Testis (tissue), 3 donors: ENCODE data around the gene RBP4. TPM values are rescaled to one million over a fixed set of nuclear protein-coding genes. Genes with fewer than 3 reads are reported as not detected.

ENCODE experiments used
- DNase-seq: peaks from one replicate; pipeline ENCODE4 v3.0.0-alpha.2; 2019
- H3K27ac ChIP-seq, 2 donors: fragments of 200-600 bp; sonication (generic); one replicate each; pipeline ENCODE4 v1.5.1; 2019
- H3K27me3 ChIP-seq: fragments of 200-600 bp; sonication (generic); one replicate; pipeline ENCODE4 v1.5.1; 2019
- H3K36me3 ChIP-seq: fragments of 200-600 bp; sonication (generic); one replicate; pipeline ENCODE4 v1.5.1; 2017; ENCODE audit warnings: low read depth; ENCODE audit errors: missing control alignments
- H3K4me1 ChIP-seq: fragments of 200-600 bp; sonication (generic); one replicate; pipeline ENCODE4 v1.5.1; 2019
- H3K4me3 ChIP-seq, 2 donors: fragments of 200-600 bp; sonication (generic); one replicate each; pipeline ENCODE4 v1.5.1; 2017 to 2019
- H3K9me3 ChIP-seq: fragments of 200-600 bp; sonication (generic); one replicate; pipeline ENCODE4 v1.5.1; 2017
- CTCF ChIP-seq, 3 experiments: fragments of 450-650 bp in 2 of 3; fragments of 200-600 bp in 1 of 3; sonication (generic) in 1 of 3; IDR thresholded peaks; one replicate each; pipeline ENCODE4 v1.5.1; 2016 to 2019; ENCODE audit warnings: antibody characterized with exemption in 3 of 3, mild to moderate bottlenecking in 2 of 3, moderate library complexity in 1 of 3
- POLR2A ChIP-seq: fragments of 450-650 bp; IDR thresholded peaks from one replicate; pipeline ENCODE4 v1.6.1; 2017; ENCODE audit warnings: antibody characterized with exemption, mild to moderate bottlenecking, moderate library complexity
- WGBS, 2 donors: methylation state at CpG; one replicate each; pipeline ENCODE4 v1.1.5; 2018; 5-methylcytosine and 5-hydroxymethylcytosine counted together
- intact Hi-C: fragments of 100-400 bp; cut with DNase I; formaldehyde crosslinking; loops from one replicate; pipeline ENCODE4 v1.15.1; 2023; ENCODE audit warnings: low total_unique reads
- polyA plus RNA-seq: library from polyadenylated mRNA; stranded (reverse); fragments of 350-450 nt; fragmentation: Illumina TruSeq; extraction: RNeasy Lipid Tissue Mini Kit (QIAGEN cat#74804); gene quantifications from one replicate; pipeline ENCODE4 v1.2.3, GENCODE V29; 2014; ENCODE audit warnings: low read depth, low replicate concordance; ENCODE audit not compliant: insufficient read depth
- total RNA-seq, 2 donors: library from RNA; depleted of rRNA; stranded (reverse); fragments of >200 nt; gene quantifications; one replicate each; pipeline ENCODE4 v1.2.3, GENCODE V29; 2016

RBP4 gene
- total and polyA plus RNA-seq, 3 donors from 2014 or later: 6.8 to 7.8 (median 7.1) TPM

GRCh38 chr10:93628858-93629257 is 27.8 kb upstream of the RBP4 start:
- intact Hi-C loops: no loop called here
- Histone ChIP-seq H3K4me1 (no peaks in the 10 kb centered on the region), H3K27ac (no peak overlapping the region), H3K4me3 (no peak overlapping the region), H3K36me3 (no peaks in the 10 kb centered on the region), H3K9me3 (no peaks in the 10 kb centered on the region), H3K27me3 (no peaks in the 10 kb centered on the region)
- TF ChIP-seq POLR2A: no peak
- TF ChIP-seq CTCF (IDR thresholded peaks at IDR 0.05): no peak
- WGBS, 2 donors: 77 to 81% methylated on average over 4 of the region's 4 CpGs
- no peak for DNase-seq

GRCh38 chr10:93622942-93623341 is 21.9 kb upstream of the RBP4 start:
- intact Hi-C loops: no loop called here
- Histone ChIP-seq H3K4me3 (no peak overlapping the region), H3K4me1 (no peaks in the 10 kb centered on the region), H3K27me3 (no peaks in the 10 kb centered on the region), H3K9me3 (no peaks in the 10 kb centered on the region), H3K27ac (no peak overlapping the region), H3K36me3 (no peaks in the 10 kb centered on the region)
- no peak for DNase-seq
- WGBS, 2 donors: 97 to 100% methylated on average over 1 of the region's 1 CpG
- no peak for TF ChIP-seq POLR2A
- TF ChIP-seq CTCF (IDR thresholded peaks at IDR 0.05): no peak

GRCh38 chr10:93620925-93621324 is 19.9 kb upstream of the RBP4 start:
- Histone ChIP-seq H3K27me3 (no peaks in the 10 kb centered on the region), H3K4me3 (no peak overlapping the region), H3K9me3 (no peaks in the 10 kb centered on the region), H3K4me1 (no peaks in the 10 kb centered on the region), H3K27ac (no peak overlapping the region), H3K36me3 (no peaks in the 10 kb centered on the region)
- intact Hi-C loops: no loop called here
- DNase-seq: no peak
- 73 to 86% methylated on average over 7 of the region's 7 CpGs for WGBS, 2 donors
- TF ChIP-seq POLR2A (no peak), CTCF (IDR thresholded peaks at IDR 0.05) (no peak)

GRCh38 chr10:93615576-93616235 is 14.7 kb upstream of the RBP4 start:
- intact Hi-C loops: no loop called here
- 89 to 90% methylated on average over 9 of the region's 9 CpGs for WGBS, 2 donors
- DNase-seq: no peak
- Histone ChIP-seq H3K9me3 (no peaks in the 10 kb centered on the region), H3K27me3 (no peaks in the 10 kb centered on the region), H3K4me1 (no peaks in the 10 kb centered on the region), H3K36me3 (no peaks in the 10 kb centered on the region), H3K27ac (no peak overlapping the region), H3K4me3 (no peak overlapping the region)
- no peak for TF ChIP-seq CTCF (IDR thresholded peaks at IDR 0.05)

- no peak for TF ChIP-seq CTCF (IDR thresholded peaks at IDR 0.05)
- TF ChIP-seq POLR2A: no peak
- no peaks in the 10 kb centered on the region for H3K9me3 ChIP-seq
- no peaks in the 10 kb centered on the region for H3K36me3 ChIP-seq
- H3K27me3 ChIP-seq: no peaks in the 10 kb centered on the region
- H3K4me3 ChIP-seq: no peak overlapping the region
- 81 to 84% methylated on average over 7 of the region's 7 CpGs for WGBS, 2 donors
- no peaks in the 10 kb centered on the region for H3K4me1 ChIP-seq
- no peak overlapping the region for H3K27ac ChIP-seq
- DNase-seq: no peak
- intact Hi-C loops: no loop called here
Measured at GRCh38 chr10:93614101-93614825, 13.2 kb upstream of the RBP4 start.
